Psoas muscle (tissue), 8 donors: ENCODE results near the gene OR8U1. TPM values are rescaled to one million over a fixed set of nuclear protein-coding genes. Genes with fewer than 3 reads are reported as not detected.

Source experiments
- ATAC-seq, 4 donors: fragments of 200-7000 bp; cut with Tn5 transposase; one replicate each; pipeline ENCODE4 v1.9.1; 2020; ENCODE audit warnings: moderate library complexity in 3 of 4, mild to moderate bottlenecking in 2 of 4
- DNase-seq, 2 donors: peaks; one replicate each; pipeline ENCODE4 v3.0.0-alpha.2; 2020
- H3K27ac ChIP-seq: fragments of 200-600 bp; one replicate; pipeline ENCODE4 v1.8.0; 2022
- H3K27me3 ChIP-seq, 3 donors: fragments of 200-600 bp in 1 of 3; one replicate each; pipeline versions ENCODE4 v1.6.1 to v1.8.0; 2013 to 2022; ENCODE audit warnings: low read length in 2 of 3, mild to moderate bottlenecking in 2 of 3, moderate library complexity in 1 of 3; ENCODE audit not compliant: insufficient read depth in 3 of 3
- H3K36me3 ChIP-seq, 2 donors: fragments of 200-600 bp in 1 of 2; one replicate each; pipeline versions ENCODE4 v1.6.1 to v1.8.0; 2013 to 2022; ENCODE audit warnings: low read depth in 1 of 2, mild to moderate bottlenecking in 1 of 2, moderate library complexity in 1 of 2; ENCODE audit not compliant: insufficient read depth in 1 of 2
- H3K4me1 ChIP-seq: fragments of 200-600 bp; one replicate; pipeline ENCODE4 v1.8.0; 2022
- H3K4me3 ChIP-seq: fragments of 200-600 bp; one replicate; pipeline ENCODE4 v1.8.0; 2022; ENCODE audit warnings: mild to moderate bottlenecking
- H3K9me3 ChIP-seq: fragments of 200-600 bp; one replicate; pipeline ENCODE4 v1.8.0; 2022
- CTCF ChIP-seq: fragments of 200-600 bp; IDR thresholded peaks from one replicate; pipeline ENCODE4 v1.8.0; 2022; ENCODE audit warnings: antibody characterized with exemption
- WGBS, 3 donors: extraction: QIAGEN DNeasy Blood & Tissue Kit; methylation state at CpG; one replicate each; pipeline versions ENCODE4 v1.1.6 to v1.1.7; 2013; 5-methylcytosine and 5-hydroxymethylcytosine counted together
- intact Hi-C, 2 donors: fragments of 100-400 bp; cut with DNase I; formaldehyde crosslinking; loops; one replicate each; pipeline versions ENCODE4 v1.11.0 to v1.14.2; 2022
- polyA plus RNA-seq, 3 donors: library from polyadenylated mRNA; stranded (reverse); fragments of 200-250 nt; gene quantifications; one replicate each; pipeline ENCODE4 v1.2.3, GENCODE V29; 2013
- total RNA-seq, 4 donors: library from RNA; stranded (reverse); fragmentation: NEBNext Ultra II Directional in 2 of 4; extraction: Animal tissue kit (Norgen Biotek cat#: 25700) in 2 of 4; gene quantifications; one replicate each; pipeline versions ENCODE4 v1.2.1 to v1.2.4, GENCODE V29; 2021 to 2023
- donor health status: healthy with polysubstance abuse.
- donor health status: DM: no; HTN: no; CAD: no; lungs with moderate emphysema.
- donor health status: Bipolar disorder and iron deficiency.
- donor health status: healthy.
- donor health status: DM: yes; HTN: yes; CAD: no.
- donor health status: DM: no; HTN: no; CAD: no.
- donor health status: DM: no; HTN: no; CAD: no.
- donor health status: DM: yes; HTN: yes; CAD: no.

The OR8U1 gene
- total and polyA plus RNA-seq, 7 donors: not detected

GRCh38 chr11:56404393-56404792 lies 29.0 kb downstream of the OR8U1 start:
- Histone ChIP-seq H3K9me3 (no peaks in the 10 kb centered on the region), H3K4me3 (no peak overlapping the region), H3K27ac (no peak overlapping the region), H3K27me3 (no peaks in the 10 kb centered on the region), H3K4me1 (no peaks in the 10 kb centered on the region), H3K36me3 (no peaks in the 10 kb centered on the region)
- DNase-seq (no peak), ATAC-seq (no peak)
- TF ChIP-seq CTCF: no peak
- intact Hi-C loops: no loop called here
- WGBS, 3 donors: 84 to 89% (median 85%) methylated on average over 2 of the region's 2 CpGs

GRCh38 chr11:56410801-56411200 lies 35.4 kb downstream of the OR8U1 start:
- no peak for DNase-seq
- intact Hi-C loops: no loop called here
- no peak for ATAC-seq
- Histone ChIP-seq H3K27ac (no peak overlapping the region), H3K36me3 (no peaks in the 10 kb centered on the region), H3K4me1 (no peaks in the 10 kb centered on the region), H3K9me3 (no peaks in the 10 kb centered on the region), H3K27me3 (no peaks in the 10 kb centered on the region), H3K4me3 (no peak overlapping the region)
- TF ChIP-seq CTCF: no peak

GRCh38 chr11:56412396-56412795 lies 37.0 kb downstream of the OR8U1 start, which contains the start of gene OR5AL1:
Gene OR5AL1 (plus strand): TSS chr11:56412696.
- Histone ChIP-seq H3K27me3 (no peaks in the 10 kb centered on the region), H3K36me3 (no peaks in the 10 kb centered on the region), H3K4me1 (no peaks in the 10 kb centered on the region), H3K27ac (no peak within 1 kb of the TSS), H3K9me3 (no peaks in the 10 kb centered on the region), H3K4me3 (no peak within 1 kb of the TSS)
- DNase-seq (no peak), ATAC-seq (no peak)
- intact Hi-C loops: no loop called here
- no peak for TF ChIP-seq CTCF
- 75 to 78% (median 77%) methylated on average over 1 of the region's 1 CpG for WGBS, 3 donors

Other genes with a start within 250 kb of the OR8U1 start
- not detected for gene OR8J3, start 235.4 kb upstream of the OR8U1 start, total RNA-seq
- gene OR8J3, start 235.4 kb upstream of the OR8U1 start, polyA plus RNA-seq: not detected
- not detected for gene OR8K5, start 215.3 kb upstream of the OR8U1 start, total RNA-seq
- gene OR8K5, start 215.3 kb upstream of the OR8U1 start, polyA plus RNA-seq: not detected
- gene OR5J2, start 199.0 kb upstream of the OR8U1 start, total RNA-seq: not detected
- gene OR5J2, start 199.0 kb upstream of the OR8U1 start, polyA plus RNA-seq: not detected
- not detected for gene OR5T2, start 141.4 kb upstream of the OR8U1 start, total RNA-seq
- gene OR5T2, start 141.4 kb upstream of the OR8U1 start, polyA plus RNA-seq: not detected
- not detected for gene OR5T3, start 123.4 kb upstream of the OR8U1 start, total RNA-seq
- not detected for gene OR5T3, start 123.4 kb upstream of the OR8U1 start, polyA plus RNA-seq
- gene OR5T1, start 101.5 kb upstream of the OR8U1 start, total RNA-seq: not detected
- gene OR5T1, start 101.5 kb upstream of the OR8U1 start, polyA plus RNA-seq: not detected
- gene OR8H1, start 83.4 kb upstream of the OR8U1 start, total RNA-seq: not detected
- not detected for gene OR8H1, start 83.4 kb upstream of the OR8U1 start, polyA plus RNA-seq
- not detected for gene OR8K3, start 60.5 kb upstream of the OR8U1 start, total RNA-seq
- not detected for gene OR8K3, start 60.5 kb upstream of the OR8U1 start, polyA plus RNA-seq
- not detected for gene OR8K1, start 29.6 kb upstream of the OR8U1 start, total RNA-seq
- not detected for gene OR8K1, start 29.6 kb upstream of the OR8U1 start, polyA plus RNA-seq
- gene OR8J1, start 21.3 kb upstream of the OR8U1 start, total RNA-seq: not detected
- gene OR8J1, start 21.3 kb upstream of the OR8U1 start, polyA plus RNA-seq: not detected
- gene OR5AL1, start 37.1 kb downstream of the OR8U1 start, total RNA-seq: not detected
- not detected for gene OR5AL1, start 37.1 kb downstream of the OR8U1 start, polyA plus RNA-seq
- gene OR5M3, start 97.7 kb downstream of the OR8U1 start, total RNA-seq: not detected
- not detected for gene OR5M3, start 97.7 kb downstream of the OR8U1 start, polyA plus RNA-seq
- not detected for gene OR5M8, start 115.7 kb downstream of the OR8U1 start, total RNA-seq
- not detected for gene OR5M8, start 115.7 kb downstream of the OR8U1 start, polyA plus RNA-seq
- gene OR5M11, start 167.6 kb downstream of the OR8U1 start, total RNA-seq: not detected
- gene OR5M11, start 167.6 kb downstream of the OR8U1 start, polyA plus RNA-seq: not detected
- gene OR5M10, start 202.1 kb downstream of the OR8U1 start, total RNA-seq: not detected
- not detected for gene OR5M10, start 202.1 kb downstream of the OR8U1 start, polyA plus RNA-seq
- gene OR5M1, start 239.2 kb downstream of the OR8U1 start, total RNA-seq: not detected
- not detected for gene OR5M1, start 239.2 kb downstream of the OR8U1 start, polyA plus RNA-seq